IMR-90 (cell line): Measurements from ENCODE around the gene CCT5. TPM values are rescaled to one million over a fixed set of nuclear protein-coding genes. Genes with fewer than 3 reads are reported as not detected.

Experiments used
- ATAC-seq: fragments of 200-7000 bp; cut with Tn5 transposase; 2 replicates; pipeline ENCODE4 v1.9.1; 2020; ENCODE audit warnings: low read depth, mild to moderate bottlenecking, moderate library complexity
- BruUV-seq: library from RNA; stranded (reverse); fragments of 400-500 nt; replicated peaks from 2 replicates; lab custom pipeline; 2021; lab: Mats Ljungman, UMichigan
- CTCF ChIA-PET: fragments of 300-600 bp; formaldehyde crosslinking; extraction: SDS; loops from one replicate; lab custom pipeline; 2021; ENCODE audit warnings: antibody characterized with exemption; lab: Yijun Ruan, JAX
- POLR2A ChIA-PET: fragments of 300-600 bp; sonication (Branson Sonifier 250); formaldehyde crosslinking; loops from one replicate; lab custom pipeline; 2022; ENCODE audit warnings: antibody characterized with exemption; ENCODE audit not compliant: unreplicated experiment; lab: Charles Lee
- DNase-seq: peaks from one replicate; pipeline ENCODE4 v3.0.0; 2013
- H2AFZ ChIP-seq: replicated peaks from 2 replicates; pipeline ENCODE3; 2013; ENCODE audit warnings: low read length, mild to moderate bottlenecking; ENCODE audit not compliant: poor library complexity
- H2AK5ac ChIP-seq: 2 replicates; pipeline ENCODE4 v1.6.1; 2013; ENCODE audit warnings: low read depth, low read length, inconsistent platforms
- H2AK9ac ChIP-seq: replicated peaks from 2 replicates; pipeline ENCODE3; 2013; ENCODE audit warnings: mild to moderate bottlenecking, low read depth, low read length, moderate library complexity; ENCODE audit not compliant: poor library complexity
- H2BK120ac ChIP-seq: 2 replicates; pipeline ENCODE4 v1.6.1; 2013; ENCODE audit warnings: low read depth, low read length, inconsistent platforms
- H2BK15ac ChIP-seq: 3 replicates; pipeline ENCODE4 v1.6.1; 2013; ENCODE audit warnings: low read depth, low read length, inconsistent platforms
- H2BK20ac ChIP-seq: 2 replicates; pipeline ENCODE4 v1.6.1; 2013; ENCODE audit warnings: low read depth, mild to moderate bottlenecking, inconsistent platforms, low read length, moderate library complexity
- H2BK5ac ChIP-seq: 2 replicates; pipeline ENCODE4 v1.6.1; 2013; ENCODE audit warnings: mild to moderate bottlenecking, low read depth, low read length, inconsistent platforms; ENCODE audit not compliant: poor library complexity, severe bottlenecking
- H3K14ac ChIP-seq: replicated peaks from 2 replicates; pipeline ENCODE4 v1.6.1; 2013; ENCODE audit warnings: low read depth, low read length, inconsistent platforms
- H3K18ac ChIP-seq: 2 replicates; pipeline ENCODE4 v1.6.1; 2013; ENCODE audit warnings: low read depth, low read length, control low read depth
- H3K23ac ChIP-seq: 2 replicates; pipeline ENCODE4 v1.6.1; 2013; ENCODE audit warnings: low read depth, low read length, inconsistent platforms
- H3K27ac ChIP-seq: 2 replicates; pipeline ENCODE4 v1.5.1; 2013; ENCODE audit warnings: mild to moderate bottlenecking, control low read depth, low read length; ENCODE audit not compliant: insufficient read depth
- H3K27me3 ChIP-seq: 2 replicates; pipeline ENCODE4 v1.6.1; 2013; ENCODE audit warnings: low read length; ENCODE audit not compliant: control insufficient read depth, insufficient read depth
- H3K36me3 ChIP-seq: 2 replicates; pipeline ENCODE4 v1.6.1; 2013; ENCODE audit warnings: low read length, mixed read lengths; ENCODE audit not compliant: control insufficient read depth, insufficient read depth
- H3K4ac ChIP-seq: 2 replicates; pipeline ENCODE4 v1.6.1; 2013; ENCODE audit warnings: low read depth, low read length, inconsistent platforms
- H3K4me1 ChIP-seq: 2 replicates; pipeline ENCODE4 v1.6.1; 2013; ENCODE audit warnings: low read length, mixed read lengths; ENCODE audit not compliant: control insufficient read depth, insufficient read depth
- H3K4me2 ChIP-seq: 2 replicates; pipeline ENCODE4 v1.6.1; 2013; ENCODE audit warnings: low read depth, mild to moderate bottlenecking, control low read depth, low read length, moderate library complexity
- H3K4me3 ChIP-seq: 2 replicates; pipeline ENCODE4 v1.5.1; 2013; ENCODE audit warnings: low read depth, mild to moderate bottlenecking, control low read depth, low read length, moderate library complexity; ENCODE audit not compliant: insufficient read depth
- H3K56ac ChIP-seq: 2 replicates; pipeline ENCODE4 v1.6.1; 2013; ENCODE audit warnings: low read length, inconsistent platforms; ENCODE audit not compliant: insufficient read depth; ENCODE audit errors: extremely low read depth
- H3K79me1 ChIP-seq, 2 experiments: 2 replicates each; pipeline ENCODE4 v1.6.1; 2013; ENCODE audit warnings: low read length in 2 of 2, inconsistent platforms in 1 of 2, low read depth in 1 of 2
- H3K9ac ChIP-seq: 2 replicates; pipeline ENCODE4 v1.6.1; 2013; ENCODE audit warnings: low read depth, low read length, control low read depth
- H3K9me1 ChIP-seq: 2 replicates; pipeline ENCODE4 v1.6.1; 2013; ENCODE audit warnings: low read length, inconsistent platforms; ENCODE audit not compliant: insufficient read depth
- H3K9me3 ChIP-seq: 2 replicates; pipeline ENCODE4 v1.6.1; 2013; ENCODE audit warnings: low read length; ENCODE audit not compliant: control insufficient read depth, insufficient read depth
- H4K20me1 ChIP-seq: 2 replicates; pipeline ENCODE4 v1.6.1; 2013; ENCODE audit warnings: low read length, inconsistent platforms; ENCODE audit not compliant: insufficient read depth
- H4K5ac ChIP-seq: 2 replicates; pipeline ENCODE4 v1.6.1; 2013; ENCODE audit warnings: mild to moderate bottlenecking, low read depth, low read length, control low read depth
- H4K8ac ChIP-seq, 2 experiments: 2 replicates each; pipeline ENCODE4 v1.6.1; 2013; ENCODE audit warnings: low read depth in 2 of 2, low read length in 2 of 2, control low read depth in 1 of 2, inconsistent platforms in 1 of 2
- H4K91ac ChIP-seq: 2 replicates; pipeline ENCODE4 v1.6.1; 2013; ENCODE audit warnings: low read depth, low read length, inconsistent platforms; ENCODE audit not compliant: insufficient read depth
- BHLHE40 ChIP-seq: fragments of 150-350 bp; IDR thresholded peaks from 2 replicates; pipeline ENCODE4 v1.6.1; 2016; ENCODE audit warnings: mild to moderate bottlenecking, low read depth, low read length
- CEBPB ChIP-seq: IDR thresholded peaks from 2 replicates; pipeline ENCODE4 v1.6.1; 2012; ENCODE audit warnings: low read depth, low read length, improper control_type of control experiment
- CHD1 ChIP-seq: IDR thresholded peaks from 2 replicates; pipeline ENCODE4 v1.6.1; 2012; ENCODE audit warnings: low read depth, low read length, improper control_type of control experiment
- ELK1 ChIP-seq: fragments of 150-350 bp; IDR thresholded peaks from 2 replicates; pipeline ENCODE4 v1.6.1; 2016; ENCODE audit warnings: low read depth, mild to moderate bottlenecking, low read length, moderate library complexity, borderline replicate concordance
- FOS ChIP-seq: fragments of 150-350 bp; IDR thresholded peaks from 2 replicates; pipeline ENCODE4 v1.6.1; 2016; ENCODE audit warnings: low read depth, low read length
- MAFK ChIP-seq: IDR thresholded peaks from 2 replicates; pipeline ENCODE4 v1.6.1; 2012; ENCODE audit warnings: low read depth, low read length, improper control_type of control experiment
- MAZ ChIP-seq: IDR thresholded peaks from 2 replicates; pipeline ENCODE4 v1.6.1; 2012; ENCODE audit warnings: low read depth, mild to moderate bottlenecking, low read length, improper control_type of control experiment, moderate library complexity, borderline replicate concordance
- MXI1 ChIP-seq: IDR thresholded peaks from 2 replicates; pipeline ENCODE4 v1.6.1; 2012; ENCODE audit warnings: low read depth, mild to moderate bottlenecking, low read length, moderate library complexity, borderline replicate concordance
- NFE2L2 ChIP-seq: fragments of 150-350 bp; IDR thresholded peaks from 2 replicates; pipeline ENCODE4 v1.6.1; 2016; ENCODE audit warnings: low read depth, mild to moderate bottlenecking, low read length
- POLR2A ChIP-seq: IDR thresholded peaks from 2 replicates; pipeline ENCODE4 v1.6.1; 2012; ENCODE audit warnings: mild to moderate bottlenecking, low read depth, low read length
- RAD21 ChIP-seq: IDR thresholded peaks from 2 replicates; pipeline ENCODE4 v1.6.1; 2012; ENCODE audit warnings: low read length, improper control_type of control experiment
- RCOR1 ChIP-seq: IDR thresholded peaks from 2 replicates; pipeline ENCODE4 v1.6.1; 2012; ENCODE audit warnings: mild to moderate bottlenecking, low read length, improper control_type of control experiment; ENCODE audit not compliant: insufficient replicate concordance
- RFX5 ChIP-seq: IDR thresholded peaks from 2 replicates; pipeline ENCODE4 v1.8.0; 2012; ENCODE audit warnings: low read depth, mild to moderate bottlenecking, low read length, moderate library complexity
- SMC3 ChIP-seq: fragments of 150-350 bp; IDR thresholded peaks from 2 replicates; pipeline ENCODE4 v1.6.1; 2016; ENCODE audit warnings: low read depth, mild to moderate bottlenecking, antibody characterized with exemption, low read length, moderate library complexity
- USF2 ChIP-seq: fragments of 150-350 bp; IDR thresholded peaks from 2 replicates; pipeline ENCODE4 v1.6.1; 2017; ENCODE audit warnings: mild to moderate bottlenecking, antibody characterized with exemption, low read length, low read depth
- WGBS, 2 experiments: methylation state at CpG; one replicate each; pipeline versions ENCODE4 v1.1.5 to v1.1.7; 2013; ENCODE audit warnings: missing lambda C conversion rate in 2 of 2; ENCODE audit not compliant: insufficient read length in 1 of 2; ENCODE audit errors: extremely low coverage in 2 of 2; 5-methylcytosine and 5-hydroxymethylcytosine counted together
- dilution Hi-C: fragments of 300-500 bp; cut with HindIII; formaldehyde crosslinking; loops from one replicate; pipeline ENCODE4 v1.14.3; 2018; ENCODE audit warnings: low sequenced_read_pairs; ENCODE audit not compliant: unreplicated experiment
- in situ Hi-C: fragments of 300-500 bp; cut with MboI; formaldehyde crosslinking; loops from 3 replicates; pipeline ENCODE4 v1.14.3; 2019; ENCODE audit warnings: low sequenced_read_pairs, inconsistent platforms, mixed read lengths
- intact Hi-C: fragments of 100-400 bp; cut with micrococcal nuclease; formaldehyde crosslinking; loops from 2 replicates; pipeline ENCODE4 v1.10.0; 2022
- polyA plus RNA-seq, 3 experiments: library from polyadenylated mRNA; depleted of rRNA; stranded (reverse); fragments of >200 nt; gene quantifications; 2 replicates each; pipeline ENCODE4 v1.2.3, GENCODE V29; 2012; ENCODE audit warnings: low replicate concordance in 1 of 3
- total RNA-seq: library from RNA; depleted of rRNA; stranded (reverse); fragments of >200 nt; gene quantifications from 2 replicates; pipeline ENCODE4 v1.2.3, GENCODE V29; 2012
- TF ChIP-seq, protein P1 (sequence below): conservative IDR thresholded peaks from 2 replicates; pipeline ENCODE4 v1.5.1; 2012; ENCODE audit warnings: mild to moderate bottlenecking, low read depth, low read length, improper control_type of control experiment

The CCT5 gene
- total and polyA plus RNA-seq, 2 of the 4 experiments (the other 2 are of a cell fraction), result 358 to 481 TPM

DNA sequence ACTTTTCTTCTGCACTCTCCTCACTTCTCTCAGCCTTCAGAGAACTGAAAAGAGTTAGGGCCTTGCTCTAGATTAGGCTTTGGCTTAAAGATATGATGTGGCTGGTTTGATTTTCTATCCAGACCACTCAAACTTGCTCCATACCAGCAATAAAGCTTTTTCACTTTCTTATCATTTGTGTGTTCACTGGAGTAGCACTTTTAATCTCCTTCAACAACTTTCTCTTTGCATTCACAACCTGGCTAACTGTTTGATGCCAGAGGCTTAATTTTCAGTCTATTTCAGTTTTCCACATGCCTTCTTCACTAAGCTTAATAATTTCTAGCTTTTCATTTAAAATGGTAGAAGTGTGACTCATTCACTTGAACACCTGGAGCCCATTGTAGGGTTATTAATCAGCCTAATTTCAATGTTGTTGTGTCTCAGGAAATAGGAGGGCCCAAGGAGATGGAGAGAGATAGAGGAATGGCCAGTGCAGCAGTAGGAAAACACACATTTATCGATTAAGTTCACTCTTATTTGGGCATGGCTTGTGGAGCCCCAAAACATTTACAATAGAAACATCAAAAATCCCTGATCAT lies 6.3 kb upstream of the CCT5 start:
- Histone ChIP-seq H3K9me3 (no peaks in the 10 kb centered on the region), H3K79me1 (peaks cover 9 to 35% of the 10 kb centered on the region in 2 experiments), H3K4ac (no peak overlapping the region), H3K36me3 (peaks cover 3% of the 10 kb centered on the region), H3K4me3 (no peak overlapping the region), H3K27me3 (no peaks in the 10 kb centered on the region), H2AK5ac (no peak overlapping the region), H3K14ac (no peak overlapping the region), H3K27ac (no peak overlapping the region), H3K23ac (no peak overlapping the region), H3K9ac (no peak overlapping the region), H4K91ac (no peak overlapping the region), H3K18ac (no peak overlapping the region), H3K56ac (no peak overlapping the region), H2BK15ac (no peak overlapping the region), H2BK5ac (no peak overlapping the region), H3K4me2 (no peak overlapping the region), H2BK120ac (no peak overlapping the region), H3K9me1 (peaks cover 3% of the 10 kb centered on the region; the same call in 1 of the 2 replicates), H2AFZ (no peak overlapping the region), H3K4me1 (peaks cover under 1% of the 10 kb centered on the region), H4K20me1 (no peaks in the 10 kb centered on the region), H4K8ac (no peak overlapping the region), H2AK9ac (no peak overlapping the region), H4K5ac (no peak overlapping the region), H2BK20ac (no peak overlapping the region)
- intact Hi-C loops (no loop called here), in situ Hi-C loops (no loop called here), dilution Hi-C loops (no loop called here)
- TF ChIP-seq RAD21, result no peak
- no peak for TF ChIP-seq MAFK
- no peak for TF ChIP-seq POLR2A
- no peak for TF ChIP-seq MAZ
- TF ChIP-seq, protein P1, sequence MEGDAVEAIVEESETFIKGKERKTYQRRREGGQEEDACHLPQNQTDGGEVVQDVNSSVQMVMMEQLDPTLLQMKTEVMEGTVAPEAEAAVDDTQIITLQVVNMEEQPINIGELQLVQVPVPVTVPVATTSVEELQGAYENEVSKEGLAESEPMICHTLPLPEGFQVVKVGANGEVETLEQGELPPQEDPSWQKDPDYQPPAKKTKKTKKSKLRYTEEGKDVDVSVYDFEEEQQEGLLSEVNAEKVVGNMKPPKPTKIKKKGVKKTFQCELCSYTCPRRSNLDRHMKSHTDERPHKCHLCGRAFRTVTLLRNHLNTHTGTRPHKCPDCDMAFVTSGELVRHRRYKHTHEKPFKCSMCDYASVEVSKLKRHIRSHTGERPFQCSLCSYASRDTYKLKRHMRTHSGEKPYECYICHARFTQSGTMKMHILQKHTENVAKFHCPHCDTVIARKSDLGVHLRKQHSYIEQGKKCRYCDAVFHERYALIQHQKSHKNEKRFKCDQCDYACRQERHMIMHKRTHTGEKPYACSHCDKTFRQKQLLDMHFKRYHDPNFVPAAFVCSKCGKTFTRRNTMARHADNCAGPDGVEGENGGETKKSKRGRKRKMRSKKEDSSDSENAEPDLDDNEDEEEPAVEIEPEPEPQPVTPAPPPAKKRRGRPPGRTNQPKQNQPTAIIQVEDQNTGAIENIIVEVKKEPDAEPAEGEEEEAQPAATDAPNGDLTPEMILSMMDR, result no peak
- no peak for TF ChIP-seq RCOR1
- no peak for TF ChIP-seq CHD1
- TF ChIP-seq USF2, result no peak
- no peak for TF ChIP-seq SMC3
- TF ChIP-seq BHLHE40, result no peak
- no peak for TF ChIP-seq MXI1
- no peak for TF ChIP-seq CEBPB
- TF ChIP-seq RFX5, result no peak
- no peak for TF ChIP-seq FOS
- no peak for TF ChIP-seq NFE2L2
- TF ChIP-seq ELK1, result no peak
- no peak for DNase-seq
- WGBS, 2 experiments, result no CpG with 5 or more reads among the region's 1 CpG
- POLR2A ChIA-PET, result no interaction called here
- BruUV-seq, result no TSS peak
- CTCF ChIA-PET, result interaction anchor here (1.1 kb wide), 1 partner anchor 11 kb away, joined by 3 read pairs; no protein-coding TSS in a partner anchor
- no peak for ATAC-seq
